SK-N-MC (cell line): ENCODE measurements around the gene ANP32A.
"Not testable (repeated sequence)": the region's sequence is repeated elsewhere in the genome, so short reads cannot be mapped to it uniquely, and the experiment has no call there.

Source experiments
- EZH2 ChIP-seq: fragments of 200-600 bp; sonication (generic); IDR thresholded peaks from one replicate; pipeline ENCODE4 v1.6.1; 2017; ENCODE audit warnings: antibody characterized with exemption
- FOXP2 ChIP-seq: optimal IDR thresholded peaks from 2 replicates; pipeline ENCODE3; 2011; ENCODE audit warnings: mild to moderate bottlenecking, moderate library complexity; ENCODE audit not compliant: insufficient read depth; ENCODE audit errors: extremely low read length, control extremely low read depth
- POLR2AphosphoS5 ChIP-seq: IDR thresholded peaks from 2 replicates; pipeline ENCODE4 v1.6.1; 2012; ENCODE audit warnings: mild to moderate bottlenecking, low read depth, low read length, borderline replicate concordance

GRCh38 chr15:68857443-68857842, 36.7 kb upstream of the ANP32A start:
- TF ChIP-seq EZH2, POLR2AphosphoS5, FOXP2: not testable (repeated sequence)
